RWPE1 (cell line): Measurements from ENCODE around the gene TRA2B.

Source experiments
- CTCF ChIA-PET: fragments of 350-600 bp; sonication (Branson Sonifier 250); formaldehyde crosslinking; extraction: SDS; loops from one replicate; lab custom pipeline; 2021; lab: Yijun Ruan, JAX
- POLR2A ChIA-PET: fragments of 400-600 bp; formaldehyde crosslinking; extraction: SDS; loops from one replicate; lab custom pipeline; 2020; ENCODE audit warnings: antibody characterized with exemption; ENCODE audit not compliant: low non-redundant PET; lab: Yijun Ruan, JAX
- DNase-seq: peaks from one replicate; pipeline ENCODE4 v3.0.0; 2012; ENCODE audit warnings: low spot score
- H3K27ac ChIP-seq: fragments of 450-650 bp; 2 replicates; pipeline ENCODE4 v1.5.1; 2017
- CTCF ChIP-seq: fragments of 450-650 bp; conservative IDR thresholded peaks from 2 replicates; pipeline ENCODE4 v1.5.1; 2017; ENCODE audit warnings: low read depth, mild to moderate bottlenecking

Gene TRA2B

GRCh38 chr3:185968168-185968567, 30.4 kb upstream of the TRA2B start:
- ChIA-PET CTCF (interaction anchor here (0.9 kb wide), 1 partner anchor 25 kb away, joined by 3 read pairs; no protein-coding TSS in a partner anchor), POLR2A (no interaction called here)
- no peak overlapping the region for H3K27ac ChIP-seq
- TF ChIP-seq CTCF = no peak
- DNase-seq = no peak

GRCh38 chr3:185966655-185967054, 28.8 kb upstream of the TRA2B start:
- TF ChIP-seq CTCF = no peak
- POLR2A ChIA-PET = no interaction called here
- no peak overlapping the region for H3K27ac ChIP-seq
- CTCF ChIA-PET = interaction anchor here (1.0 kb wide), 1 partner anchor 10 kb away, joined by 3 read pairs; no protein-coding TSS in a partner anchor
- DNase-seq = no peak

- ChIA-PET CTCF (interaction anchor here (0.8 kb wide), 1 partner anchor 11 kb away, joined by 3 read pairs; no protein-coding TSS in a partner anchor), POLR2A (no interaction called here)
- no peak for TF ChIP-seq CTCF
- DNase-seq = no peak
- no peak overlapping the region for H3K27ac ChIP-seq
These were observed 27.7 kb upstream of the TRA2B start for GRCh38 chr3:185965496-185965895.

GRCh38 chr3:185961675-185962232, 23.9 kb upstream of the TRA2B start:
- POLR2A ChIA-PET = no interaction called here
- TF ChIP-seq CTCF = no peak
- H3K27ac ChIP-seq = no peak overlapping the region
- no peak for DNase-seq
- CTCF ChIA-PET = no interaction called here

- POLR2A ChIA-PET = no interaction called here
- peak overlapping the region; percentile 21 for H3K27ac ChIP-seq
- DNase-seq = no peak
- no peak for TF ChIP-seq CTCF
- CTCF ChIA-PET = interaction anchor here (0.5 to 2.6 kb wide), 3 partner anchors 17 to 32 kb away, joined by 5 to 13 read pairs (median 5); no protein-coding TSS in a partner anchor
These were observed 22.9 kb upstream of the TRA2B start for GRCh38 chr3:185960522-185961288.

- no peak for TF ChIP-seq CTCF
- peak overlapping the region; percentile 84 for H3K27ac ChIP-seq
- DNase-seq = peak; percentile 56
- CTCF ChIA-PET = interaction anchor here (0.6 to 2.6 kb wide), 3 partner anchors 12 to 17 kb away, joined by 3 to 13 read pairs (median 5); no protein-coding TSS in a partner anchor
- POLR2A ChIA-PET = no interaction called here
These were observed 22.1 kb upstream of the TRA2B start for GRCh38 chr3:185959609-185960521.
